Activated effector memory CD4-positive, alpha-beta T cell treated with anti-CD3 and anti-CD28 coated beads, Interleukin-2, amount 50 U/mL, for 16 hours (primary cell): Measurements from ENCODE around the gene ST3GAL3.
"Not testable (repeated sequence)": the region's sequence is repeated elsewhere in the genome, so short reads cannot be mapped to it uniquely, and the experiment has no call there.

Source experiments
- DNase-seq: peaks from one replicate; pipeline ENCODE4 v3.0.0-alpha.2; 2020

ST3GAL3 gene

GRCh38 chr1:43760745-43761317 is 53.5 kb downstream of the ST3GAL3 start:
- DNase-seq, result no peak

DNA sequence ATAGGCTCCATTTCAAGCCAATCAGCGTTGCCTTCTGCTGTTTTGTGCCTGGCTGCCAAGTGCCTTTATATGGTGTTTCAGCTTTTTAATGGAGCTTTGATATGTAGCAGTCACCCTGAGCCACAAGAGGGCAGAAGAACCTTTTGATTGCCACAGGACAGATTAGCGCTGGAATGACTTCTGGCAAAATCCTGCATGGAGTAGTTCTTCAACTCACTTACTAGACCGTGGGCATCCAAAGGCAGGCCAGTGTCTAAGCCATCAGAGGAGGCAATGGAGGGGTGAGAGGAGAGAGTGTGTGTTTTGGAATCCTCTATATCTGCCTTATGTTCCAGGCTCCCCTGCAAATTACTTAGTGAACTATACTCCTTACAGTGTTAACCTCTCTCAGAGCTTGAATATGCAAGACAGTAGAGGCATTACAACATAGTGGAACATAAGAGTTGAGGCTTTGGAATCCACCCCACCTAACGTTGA is 56.2 kb downstream of the ST3GAL3 start:
- peak; percentile 67 for DNase-seq

- DNase-seq, result no peak
Measured at GRCh38 chr1:43764581-43764980, 57.2 kb downstream of the ST3GAL3 start.

GRCh38 chr1:43766086-43766784 is 58.9 kb downstream of the ST3GAL3 start:
- DNase-seq, result no peak

GRCh38 chr1:43766818-43767525 is 59.6 kb downstream of the ST3GAL3 start:
- DNase-seq, result no peak

DNA sequence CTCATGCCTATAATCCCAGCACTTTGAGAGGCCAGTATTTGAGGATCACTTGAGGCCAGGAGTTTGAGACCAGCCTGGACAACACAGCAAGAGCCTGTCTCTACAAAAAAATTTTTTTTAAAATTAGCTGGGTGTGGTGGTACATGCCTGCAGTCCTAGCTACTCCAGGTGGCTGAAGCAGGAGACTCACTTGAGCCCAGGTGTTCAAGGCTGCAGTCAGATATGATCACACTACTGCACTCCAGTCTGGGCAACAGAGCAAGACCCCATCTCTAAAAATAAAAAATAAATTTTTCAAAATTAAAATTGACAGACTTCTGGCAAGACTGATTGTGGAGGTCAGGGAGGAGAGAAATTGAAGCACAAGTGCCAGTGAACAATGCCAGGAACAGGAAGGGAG is 60.8 kb downstream of the ST3GAL3 start:
- DNase-seq, result no peak

- no peak for DNase-seq
Measured at GRCh38 chr1:43769350-43769908, 62.1 kb downstream of the ST3GAL3 start.

DNA sequence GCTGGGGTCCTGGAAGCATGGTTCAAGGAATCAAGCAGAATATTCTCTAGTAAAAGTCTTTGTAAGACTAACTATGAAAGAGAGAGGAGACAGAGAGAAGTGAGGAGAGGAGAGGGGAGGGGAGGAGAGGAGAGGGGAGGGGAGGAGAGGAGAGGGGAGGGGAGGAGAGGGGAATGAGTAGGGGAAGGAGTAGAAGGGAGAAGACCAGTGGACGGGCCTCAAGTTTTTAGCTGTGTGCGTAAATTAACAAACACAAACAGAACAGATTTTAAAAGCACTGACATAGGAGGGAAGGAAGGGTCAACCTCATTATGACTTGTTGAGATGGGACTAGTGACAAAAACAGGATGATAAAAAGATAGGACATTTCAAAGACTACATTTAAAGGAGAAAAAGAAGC is 62.8 kb downstream of the ST3GAL3 start:
- no peak for DNase-seq

- DNase-seq, result no peak
Measured at GRCh38 chr1:43772978-43773377, 65.6 kb downstream of the ST3GAL3 start.

- DNase-seq, result no peak
Measured at GRCh38 chr1:43773821-43774220, 66.5 kb downstream of the ST3GAL3 start.

GRCh38 chr1:43774359-43774758 is 67.0 kb downstream of the ST3GAL3 start:
- DNase-seq, result no peak

- no peak for DNase-seq
Measured at GRCh38 chr1:43776043-43776761, 68.9 kb downstream of the ST3GAL3 start.

GRCh38 chr1:43777916-43778315 is 70.6 kb downstream of the ST3GAL3 start:
- DNase-seq, result not testable (repeated sequence)

GRCh38 chr1:43779266-43779665 is 71.9 kb downstream of the ST3GAL3 start:
- no peak for DNase-seq

DNA sequence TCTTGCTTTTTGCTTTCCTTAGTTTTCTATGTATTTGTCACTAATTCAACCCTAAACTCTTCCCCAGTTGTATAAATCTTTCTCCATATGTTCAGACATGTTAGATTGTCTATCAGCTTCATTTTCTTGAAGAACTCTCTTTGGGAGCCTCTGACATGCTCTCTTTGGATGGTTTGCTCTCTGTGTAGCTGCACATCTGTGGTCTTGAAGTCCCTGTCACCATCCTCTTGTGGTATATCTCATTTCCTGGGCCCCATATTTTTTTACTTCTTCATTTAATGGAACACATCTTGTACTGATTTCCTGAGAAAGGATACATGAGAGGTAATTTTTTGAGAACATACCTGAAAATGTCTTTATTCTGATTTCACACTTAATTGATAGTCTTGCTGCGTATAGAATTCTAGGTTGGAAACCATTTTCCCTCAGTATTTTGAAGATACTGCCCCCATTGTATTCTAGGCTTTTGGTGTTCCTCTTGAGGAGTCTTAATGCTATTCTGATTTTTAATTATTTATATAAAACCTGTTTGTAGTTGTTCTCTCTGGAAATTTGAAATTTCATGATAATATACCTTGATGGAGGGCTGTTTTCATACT is 72.6 kb downstream of the ST3GAL3 start:
- no peak for DNase-seq

GRCh38 chr1:43781574-43781973 is 74.2 kb downstream of the ST3GAL3 start:
- DNase-seq, result no peak

GRCh38 chr1:43783096-43783670 is 75.8 kb downstream of the ST3GAL3 start:
- no peak for DNase-seq

GRCh38 chr1:43783671-43784205 is 76.4 kb downstream of the ST3GAL3 start:
- no peak for DNase-seq

GRCh38 chr1:43786201-43786958 is 79.0 kb downstream of the ST3GAL3 start:
- DNase-seq, result no peak

DNA sequence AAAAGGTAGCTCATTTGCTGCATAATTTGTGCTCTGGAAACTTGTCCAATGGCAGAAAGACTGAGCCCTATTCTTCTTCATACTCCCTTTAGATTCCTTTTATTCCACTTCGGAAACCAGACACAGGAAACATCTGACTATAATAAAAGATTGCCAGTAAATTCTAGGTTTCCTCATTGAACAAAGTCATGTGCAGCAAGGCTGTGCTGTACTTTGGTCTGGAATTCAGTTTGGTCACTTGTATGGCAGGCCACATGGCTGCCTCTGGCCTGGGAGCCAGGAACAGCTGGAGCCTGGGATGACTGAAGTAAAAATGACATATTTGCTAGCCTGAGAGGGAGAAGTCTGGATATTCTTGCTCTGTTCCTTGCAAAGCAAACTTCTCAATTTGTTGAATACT is 79.6 kb downstream of the ST3GAL3 start:
- DNase-seq, result no peak
